HT1080 (cell line): ENCODE measurements around the gene DRG2. TPM values are rescaled to one million over a fixed set of nuclear protein-coding genes. Genes with fewer than 3 reads are reported as not detected.
A peak's percentile ranks its signal among the peaks of the same experiment; 100 is the strongest.

ENCODE experiments used
- DNase-seq: peaks from one replicate; pipeline ENCODE4 v3.0.0-alpha.2; 2015; ENCODE audit warnings: low read depth
- total RNA-seq: library from RNA; depleted of rRNA; stranded (reverse); fragments of >200 nt; shearing (Covaris generic); gene quantifications from 2 replicates; pipeline ENCODE4 v1.2.3, GENCODE V29; 2014

The DRG2 gene
- total RNA-seq, 1 experiment from 2014 or later: 55.5 TPM

GRCh38 chr17:18074566-18075272, 13.0 kb upstream of the DRG2 start:
- no peak for DNase-seq

DNA sequence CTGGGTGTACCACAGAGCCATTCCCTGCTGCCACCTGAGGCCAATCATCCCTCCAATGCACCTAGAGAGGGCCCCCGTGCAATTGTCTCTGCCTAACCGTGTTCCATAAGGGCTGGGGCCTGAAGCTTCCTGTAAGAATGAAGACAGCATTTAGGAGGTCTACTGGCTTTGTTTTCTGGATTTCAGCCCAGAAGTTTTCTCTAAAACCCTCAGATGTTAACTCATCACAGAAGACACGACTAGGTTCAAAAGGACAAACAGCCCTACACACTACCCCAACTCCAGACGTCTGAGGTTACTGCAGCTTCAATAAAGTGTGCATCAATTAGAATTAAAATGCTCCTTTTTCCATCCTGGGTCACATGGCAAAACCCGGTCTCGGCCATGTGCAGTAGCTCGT, 10.8 kb upstream of the DRG2 start:
- no peak for DNase-seq

GRCh38 chr17:18079543-18079942, 8.2 kb upstream of the DRG2 start:
- DNase-seq: no peak

DNA sequence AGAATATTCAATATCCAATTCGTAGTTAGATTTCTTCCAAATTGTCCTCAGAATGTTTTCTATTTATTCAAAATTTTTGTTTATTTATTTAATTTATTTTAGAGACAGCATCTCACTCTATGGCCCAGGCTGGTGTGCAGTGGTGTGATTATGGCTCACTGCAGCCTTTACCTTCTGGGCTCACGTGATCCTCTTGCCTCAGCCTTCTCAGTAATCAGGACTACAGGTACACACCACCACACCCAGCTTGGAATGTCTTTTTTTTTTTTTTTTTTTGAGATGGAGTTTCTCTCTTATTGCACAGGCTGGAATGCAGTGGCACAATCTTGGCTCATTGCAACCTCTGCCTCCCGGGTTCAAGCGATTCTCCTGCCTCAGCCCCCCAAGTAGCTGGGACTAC, 3.5 kb upstream of the DRG2 start:
- DNase-seq: no peak

DNA sequence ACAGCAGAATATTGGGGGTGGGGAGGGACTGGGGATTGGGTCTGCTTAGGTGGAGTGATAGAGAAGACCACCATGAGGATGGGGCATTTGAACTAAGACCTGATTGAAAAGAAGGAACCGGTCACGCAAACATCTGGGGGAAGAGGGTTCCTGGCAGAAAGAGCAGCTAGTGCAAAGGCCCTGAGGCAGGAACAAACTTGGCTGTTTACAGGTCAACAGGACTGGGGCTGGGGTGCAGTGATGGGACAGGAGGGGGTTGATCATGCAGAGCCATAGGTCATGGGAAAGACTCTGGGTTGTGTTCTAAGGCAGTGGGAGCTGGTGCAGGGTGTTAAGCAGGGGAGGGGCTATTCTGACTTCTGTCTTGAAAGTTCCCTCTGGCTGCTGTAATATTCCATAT, 1.9 kb downstream of the DRG2 start:
- no peak for DNase-seq

DNA sequence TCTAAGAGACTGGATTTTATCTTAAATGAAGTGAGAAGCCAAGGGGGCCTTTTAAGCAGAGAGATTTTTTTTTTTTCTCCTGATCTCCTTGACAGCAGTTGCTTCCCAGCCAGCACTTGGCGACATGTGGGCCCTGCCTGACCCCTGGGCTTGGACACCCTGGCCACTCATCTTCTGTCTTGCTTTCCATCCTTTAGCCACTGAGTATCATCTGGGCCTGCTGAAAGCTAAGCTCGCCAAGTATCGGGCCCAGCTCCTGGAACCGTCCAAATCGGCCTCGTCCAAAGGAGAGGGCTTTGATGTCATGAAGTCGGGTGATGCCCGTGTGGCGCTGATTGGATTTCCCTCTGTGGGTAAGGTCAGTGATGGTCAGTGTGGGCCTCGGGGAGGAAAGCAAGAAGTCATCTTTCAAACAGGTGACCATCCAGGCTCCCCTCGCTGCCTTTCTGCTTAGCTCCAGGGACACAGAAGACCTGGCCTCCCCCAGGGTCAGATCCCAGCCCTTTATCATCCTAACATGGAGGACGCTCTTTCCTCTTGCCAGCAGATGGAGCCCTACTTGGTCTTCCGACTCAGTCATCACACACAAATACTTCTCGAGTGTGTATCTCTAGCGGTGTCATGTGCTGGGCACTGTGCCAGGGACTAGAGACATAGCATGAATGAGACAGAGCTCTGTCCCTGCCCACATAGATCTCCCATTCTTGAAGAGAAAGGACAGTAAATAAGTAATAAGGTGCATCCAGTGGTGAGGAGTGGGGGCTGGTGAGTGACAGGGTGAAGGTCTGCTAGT, 6.1 kb downstream of the DRG2 start:
- DNase-seq: peak; percentile 58

DNA sequence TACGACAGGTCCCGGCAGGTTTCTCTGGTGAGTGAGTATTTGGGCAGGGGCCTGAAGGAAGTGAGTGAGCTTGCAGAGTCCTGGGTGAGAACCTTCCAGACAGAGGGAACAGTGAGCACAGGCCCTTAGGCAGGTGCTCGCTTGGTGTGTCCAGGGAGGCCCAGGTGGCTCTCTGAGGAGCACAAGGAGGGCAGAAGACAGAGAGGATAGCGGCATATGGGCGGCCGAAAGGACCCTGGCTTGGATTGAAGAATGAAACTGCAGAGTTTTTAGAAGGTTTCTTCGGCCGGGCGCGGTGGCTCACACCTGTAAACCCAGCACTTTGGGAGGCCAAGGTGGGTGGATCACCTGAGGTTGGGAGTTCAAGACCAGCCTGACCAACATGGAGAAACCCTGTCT, 6.7 kb downstream of the DRG2 start:
- no peak for DNase-seq

DNA sequence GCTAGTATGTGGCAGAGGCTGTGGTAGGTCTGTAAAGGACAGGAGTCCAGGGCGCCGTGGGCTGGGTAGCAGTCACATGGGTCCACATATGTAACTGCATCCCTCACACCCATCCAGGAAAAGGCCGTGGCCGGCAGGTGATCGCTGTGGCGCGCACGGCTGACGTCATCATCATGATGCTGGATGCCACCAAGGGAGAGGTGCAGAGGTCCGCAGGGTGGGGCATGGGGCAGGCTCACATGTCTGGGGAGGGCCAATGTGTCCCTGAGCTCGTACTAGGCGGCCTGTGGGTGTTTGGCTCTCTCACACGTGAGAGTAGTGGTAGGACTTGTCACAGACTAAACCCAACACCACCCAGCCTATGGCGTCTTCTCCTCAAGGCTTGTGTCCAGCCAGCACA, 11.8 kb downstream of the DRG2 start:
- DNase-seq: no peak

GRCh38 chr17:18100616-18101015, 12.9 kb downstream of the DRG2 start:
- DNase-seq: no peak

- no peak for DNase-seq
Measured at GRCh38 chr17:18101828-18102227, 14.1 kb downstream of the DRG2 start.

- DNase-seq: no peak
Measured at GRCh38 chr17:18102640-18103039, 14.9 kb downstream of the DRG2 start.

- no peak for DNase-seq
Measured at GRCh38 chr17:18105027-18105426, 17.3 kb downstream of the DRG2 start.

DNA sequence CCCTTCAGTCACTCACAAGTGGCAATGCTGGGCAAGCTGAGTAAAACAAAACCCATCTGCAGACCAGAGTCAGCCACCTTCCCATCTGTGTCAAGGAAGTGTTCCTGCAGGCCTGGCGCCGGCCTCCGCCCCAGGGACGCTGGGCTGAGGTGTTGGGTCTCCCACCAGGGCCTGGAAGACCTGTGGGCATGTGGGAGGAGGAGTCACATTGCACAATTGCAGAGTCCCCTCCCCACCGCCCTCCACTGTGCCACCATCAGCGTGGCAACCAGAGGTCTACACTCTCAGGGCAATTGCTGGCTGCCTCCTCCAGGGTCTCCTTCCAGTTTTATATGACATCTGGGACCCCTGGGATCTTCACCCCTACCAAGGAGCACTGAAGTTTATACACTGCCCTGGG, 17.8 kb downstream of the DRG2 start:
- no peak for DNase-seq

GRCh38 chr17:18106211-18106610, 18.5 kb downstream of the DRG2 start:
- DNase-seq: no peak

GRCh38 chr17:18107061-18107790, 19.5 kb downstream of the DRG2 start:
- no peak for DNase-seq

- DNase-seq: no peak
Measured at GRCh38 chr17:18107971-18108370, 20.2 kb downstream of the DRG2 start.

- DNase-seq: no peak
Measured at GRCh38 chr17:18108401-18109312, 20.9 kb downstream of the DRG2 start, which contains the start of gene MYO15A. Gene MYO15A, plus strand, starts transcription at chr17:18108756. Its CDS starts 10,045 bp downstream, at chr17:18118801.

DNA sequence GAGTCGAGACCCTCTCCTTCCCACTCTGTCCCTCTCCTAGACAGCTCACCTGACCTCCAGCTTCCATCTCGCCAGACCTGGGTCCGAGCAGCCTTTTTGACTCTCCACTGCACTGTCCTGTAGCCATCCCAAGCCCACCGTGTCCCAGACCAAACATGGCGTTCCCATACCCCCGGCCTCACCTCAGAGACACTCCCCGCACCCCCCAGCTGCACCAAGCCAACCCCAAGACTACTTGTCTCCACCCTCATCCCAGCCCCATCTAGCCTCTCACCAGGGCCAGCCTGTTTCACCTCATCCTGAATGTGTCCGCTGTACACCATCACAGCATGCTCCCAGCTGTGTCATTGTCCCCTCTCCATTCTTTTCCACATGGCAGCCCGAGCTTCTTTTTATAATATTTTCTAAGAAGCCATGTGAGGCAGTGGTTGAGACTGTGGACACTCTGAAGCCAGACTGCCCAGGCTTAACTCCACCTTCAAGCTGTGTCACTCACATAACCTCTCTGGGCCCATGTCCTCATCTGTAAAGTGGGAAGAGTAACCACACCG, 22.3 kb downstream of the DRG2 start:
- no peak for DNase-seq

DNA sequence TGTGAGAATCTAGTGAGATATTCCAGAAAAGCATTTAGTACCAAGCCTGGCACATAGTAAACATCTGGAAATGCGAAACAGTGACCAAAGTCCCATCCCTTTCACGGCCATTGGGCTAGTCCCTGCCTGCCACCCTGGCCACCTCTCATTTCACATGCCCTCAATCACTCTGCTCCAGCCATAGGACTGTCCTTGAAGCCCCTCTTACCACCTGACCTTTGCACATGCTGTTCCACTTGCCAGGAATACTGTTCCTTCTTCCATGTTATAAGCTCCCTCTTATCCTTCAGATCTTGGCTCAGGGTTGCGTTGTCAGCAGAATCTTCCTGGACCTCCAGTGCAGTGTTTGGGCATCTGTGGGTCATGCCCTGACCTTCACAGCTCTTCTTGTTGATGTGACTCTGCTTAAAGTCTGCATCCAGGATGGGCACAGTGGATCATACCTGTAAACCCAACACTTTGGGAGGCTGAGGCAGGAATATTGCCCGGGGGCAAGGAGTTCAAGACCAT, 22.9 kb downstream of the DRG2 start:
- no peak for DNase-seq

DNA sequence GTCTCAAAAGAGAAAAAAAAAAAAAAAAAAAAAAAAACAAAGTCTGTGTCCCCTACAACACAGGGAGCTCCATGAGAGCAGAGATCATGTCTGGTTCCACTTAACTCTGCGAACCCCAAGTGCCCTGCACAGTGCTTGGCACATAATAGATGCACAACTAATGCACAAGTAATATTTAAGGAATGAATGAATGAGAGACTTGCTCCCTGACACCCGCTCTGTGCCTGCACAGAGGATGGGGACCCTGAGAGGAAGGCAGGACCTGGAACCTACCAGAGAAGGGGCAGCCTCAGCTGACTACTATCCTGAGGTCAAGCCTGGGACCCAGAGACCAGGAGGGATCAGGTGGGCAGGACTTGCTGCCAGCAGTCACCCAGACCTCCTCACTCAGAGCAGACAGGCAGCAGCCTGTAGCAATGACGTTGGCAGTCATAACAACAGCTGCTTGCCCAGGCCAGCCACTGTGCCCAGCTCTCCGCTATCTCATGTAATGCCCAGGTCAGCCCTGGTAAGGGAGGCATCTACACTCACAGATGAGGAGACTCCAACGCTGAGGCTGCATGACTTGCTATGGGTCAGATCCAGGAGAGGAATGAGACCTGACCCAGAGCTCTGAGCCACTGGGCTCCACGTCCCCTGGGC, 23.7 kb downstream of the DRG2 start:
- DNase-seq: no peak
